Measurements from ENCODE around the gene ANKRD60. TPM values are rescaled to one million over a fixed set of nuclear protein-coding genes. Genes with fewer than 3 reads are reported as not detected.

The ANKRD60 gene
- not detected for total RNA-seq
- long read RNA-seq, donor 1, result 0 reads
- long read RNA-seq, donor 2, result 0 reads

DNA sequence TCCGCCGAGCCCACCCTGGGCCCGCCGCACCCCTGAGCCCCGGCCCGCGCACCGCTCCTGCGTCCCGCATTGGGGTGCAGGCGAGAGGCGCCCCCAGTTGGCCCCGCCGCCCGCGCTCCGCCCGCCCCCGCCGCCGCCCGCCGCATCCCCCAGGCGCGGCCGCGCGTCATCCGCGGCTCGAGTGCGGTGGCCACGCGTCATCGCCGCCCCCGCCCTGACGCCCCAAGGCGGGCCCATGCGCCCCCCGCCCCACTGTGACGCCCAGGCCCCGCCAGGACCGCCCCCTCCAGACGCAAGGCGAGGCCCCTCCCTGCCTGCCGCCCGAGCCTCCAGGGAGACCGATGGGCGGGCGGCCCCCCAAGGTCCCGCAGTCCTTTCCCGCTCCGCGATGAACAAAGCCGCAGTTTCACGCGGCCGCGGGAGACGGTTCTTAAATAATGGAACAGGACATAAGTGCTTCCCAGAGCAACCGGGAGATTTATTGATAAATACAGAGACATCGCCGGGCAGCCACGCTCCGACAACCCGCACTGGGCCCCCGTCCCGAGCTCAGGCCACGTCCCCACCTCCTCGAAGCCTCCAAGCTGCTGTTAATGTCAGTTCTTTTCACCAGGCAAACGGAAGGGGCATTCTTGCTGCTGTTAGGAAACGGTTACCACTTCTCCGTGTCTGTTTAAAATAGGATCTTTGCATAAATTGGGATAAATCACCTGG, at the start of gene ANKRD60:
ANKRD60 (minus strand) TSS at position 170 of the 714 bp plus-strand sequence; CDS start at position 170, 0 bp downstream.
- DNase-seq (ENCODE audit: low spot score), result peak; percentile 76
- intact Hi-C loops (cut with DNase I), result loop anchor here in 1 of 2 donors (10.0 kb wide), 1 partner anchor 64 kb away; no protein-coding TSS in a partner anchor

- intact Hi-C loops (cut with DNase I), result no loop called here
- DNase-seq (ENCODE audit: low spot score), result no peak
These were observed 49.4 kb upstream of the ANKRD60 start for GRCh38 chr20:58277578-58278472.

GRCh38 chr20:58277107-58277506, 48.7 kb upstream of the ANKRD60 start:
- no peak for DNase-seq (ENCODE audit: low spot score)

GRCh38 chr20:58274384-58274783, 45.9 kb upstream of the ANKRD60 start:
- DNase-seq (ENCODE audit: low spot score), result no peak
- intact Hi-C loops (cut with DNase I), result no loop called here

More at GRCh38 chr20:58277107-58277506, 48.7 kb upstream of the ANKRD60 start:
- intact Hi-C loops (cut with DNase I), result no loop called here

- DNase-seq (ENCODE audit: low spot score), result no peak
- intact Hi-C loops (cut with DNase I), result no loop called here
These were observed 43.3 kb upstream of the ANKRD60 start for GRCh38 chr20:58271606-58272351.

DNA sequence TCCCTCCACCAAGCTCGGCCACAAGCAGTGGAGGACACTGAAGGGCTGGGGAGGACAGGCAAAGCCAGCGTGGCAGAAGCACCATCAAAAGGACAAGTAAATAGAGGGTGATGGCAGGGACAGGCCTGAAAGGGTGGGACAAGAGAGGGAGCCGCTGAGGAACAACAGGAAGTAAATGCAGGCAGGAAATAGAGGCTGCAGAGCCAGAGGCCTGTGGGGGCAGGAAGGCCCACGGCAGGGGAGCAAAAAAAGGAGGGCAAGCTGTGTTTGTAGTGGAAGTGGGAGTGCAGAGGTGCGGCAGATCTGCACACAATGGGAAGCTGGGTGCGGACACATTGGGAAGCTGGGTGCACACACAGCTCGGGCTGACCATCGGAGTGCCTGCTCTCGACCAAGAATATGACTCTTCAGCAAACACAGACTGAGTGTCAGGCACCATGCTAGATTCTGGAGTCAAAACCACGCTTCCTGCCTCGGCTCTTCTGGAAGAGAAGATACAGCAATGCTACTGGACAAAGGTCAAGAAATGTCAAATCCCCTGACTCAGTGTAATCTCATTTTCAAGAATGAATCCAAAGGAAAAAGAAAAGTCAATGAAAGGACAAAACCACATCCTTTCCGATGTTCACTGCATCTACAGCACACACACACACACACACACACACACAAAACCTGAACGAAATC, 40.6 kb upstream of the ANKRD60 start:
- intact Hi-C loops (cut with DNase I), result no loop called here
- no peak for DNase-seq (ENCODE audit: low spot score)

- DNase-seq (ENCODE audit: low spot score), result no peak
- intact Hi-C loops (cut with DNase I), result no loop called here
These were observed 40.0 kb upstream of the ANKRD60 start for GRCh38 chr20:58268421-58268821.

- intact Hi-C loops (cut with DNase I), result no loop called here
- DNase-seq (ENCODE audit: low spot score), result no peak
These were observed 39.1 kb upstream of the ANKRD60 start for GRCh38 chr20:58267389-58268215.

GRCh38 chr20:58264271-58264670, 35.8 kb upstream of the ANKRD60 start:
- no peak for DNase-seq (ENCODE audit: low spot score)
- intact Hi-C loops (cut with DNase I), result no loop called here

DNA sequence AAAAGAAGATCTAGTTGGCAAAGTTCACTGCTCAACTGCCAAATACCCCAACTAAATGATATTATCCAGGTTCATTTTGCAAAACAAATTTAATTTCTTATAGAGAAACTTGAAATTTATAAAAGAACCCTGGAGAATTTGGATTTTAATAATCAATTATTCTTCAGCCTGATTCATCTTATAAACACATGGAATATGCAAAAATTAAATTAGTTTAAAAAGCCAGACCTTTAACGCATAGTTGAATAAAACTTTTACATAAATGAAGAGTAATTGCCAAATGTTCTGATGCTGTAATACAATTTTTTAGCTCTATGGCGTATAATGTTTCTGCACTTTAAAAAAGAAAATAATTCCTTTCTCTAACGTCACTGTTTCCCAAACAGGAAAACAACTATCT, 33.2 kb upstream of the ANKRD60 start:
- intact Hi-C loops (cut with DNase I), result no loop called here

DNA sequence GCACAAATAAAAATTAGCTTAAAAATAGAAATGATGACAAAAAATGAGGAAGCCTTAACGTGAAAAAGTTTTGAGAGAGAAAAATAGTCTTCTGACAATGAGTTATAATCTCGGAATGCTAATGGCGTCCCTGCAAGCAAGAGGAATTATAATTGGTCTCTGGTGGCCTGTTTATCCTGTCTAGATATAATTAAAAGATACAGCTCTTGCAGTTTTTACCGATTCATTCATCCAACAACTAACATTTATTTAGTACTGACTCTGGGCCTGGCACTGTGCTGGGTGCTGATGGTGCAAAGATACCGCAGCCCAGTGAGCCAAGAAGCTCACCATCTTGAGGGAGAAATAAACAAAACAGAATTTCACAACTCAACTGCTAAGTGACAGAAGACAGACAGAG, 31.6 kb upstream of the ANKRD60 start:
- intact Hi-C loops (cut with DNase I), result no loop called here
- DNase-seq (ENCODE audit: low spot score), result no peak

More for the DNA sequence above, 33.2 kb upstream of the ANKRD60 start:
- no peak for DNase-seq (ENCODE audit: low spot score)

GRCh38 chr20:58256842-58257241, 28.4 kb upstream of the ANKRD60 start:
- no peak for DNase-seq (ENCODE audit: low spot score)
- intact Hi-C loops (cut with DNase I), result no loop called here

DNA sequence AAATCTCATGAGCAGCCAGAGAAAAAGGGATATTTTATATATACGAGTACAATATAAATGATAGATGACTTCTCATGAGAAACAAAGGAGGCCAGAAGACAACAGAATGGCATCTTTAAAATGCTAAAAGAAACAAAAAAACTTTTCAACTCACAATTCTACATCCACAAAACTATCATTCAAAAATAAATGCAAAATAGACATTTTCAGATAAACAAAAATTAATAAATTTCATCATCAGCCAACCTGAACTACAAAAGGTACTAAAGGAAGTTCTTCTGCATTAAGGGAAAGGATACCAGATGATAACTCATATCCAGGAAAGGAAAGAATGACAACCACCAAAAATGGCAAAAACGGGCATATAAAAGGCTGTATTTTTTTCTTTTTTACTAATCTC, 27.9 kb upstream of the ANKRD60 start:
- intact Hi-C loops (cut with DNase I), result no loop called here
- no peak for DNase-seq (ENCODE audit: low spot score)

- intact Hi-C loops (cut with DNase I), result no loop called here
- DNase-seq (ENCODE audit: low spot score), result no peak
These were observed 26.4 kb upstream of the ANKRD60 start for GRCh38 chr20:58254890-58255289.

- intact Hi-C loops (cut with DNase I), result no loop called here
- DNase-seq (ENCODE audit: low spot score), result no peak
These were observed 23.6 kb upstream of the ANKRD60 start for GRCh38 chr20:58251979-58252591.

- DNase-seq (ENCODE audit: low spot score), result no peak
- intact Hi-C loops (cut with DNase I), result no loop called here
These were observed 23.0 kb upstream of the ANKRD60 start for GRCh38 chr20:58251348-58251978.

DNA sequence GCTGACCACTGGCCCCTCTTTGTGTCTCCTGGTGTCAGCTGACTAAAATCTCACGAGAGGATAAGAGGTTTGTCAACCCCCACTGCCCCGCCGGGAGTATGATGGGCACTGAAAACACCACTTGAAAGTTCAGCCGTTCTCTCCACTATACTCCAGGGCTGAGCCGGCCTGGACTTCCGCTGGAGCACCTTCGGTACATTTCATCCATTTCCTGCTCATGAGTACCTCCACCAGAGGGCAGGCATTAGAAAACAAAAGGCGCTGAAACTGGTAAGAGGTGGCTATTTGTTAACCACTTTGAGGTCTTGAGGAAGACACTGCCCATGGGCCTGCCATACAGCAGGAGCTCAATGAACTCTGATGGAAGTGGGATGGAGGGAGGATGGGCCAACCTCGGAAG, 17.9 kb upstream of the ANKRD60 start:
- no peak for DNase-seq (ENCODE audit: low spot score)
- intact Hi-C loops (cut with DNase I), result no loop called here

All from posterior vena cava (tissue), 2 donors.